Motor neuron (in vitro differentiated cells): ENCODE data around the gene CHD1. TPM values are rescaled to one million over a fixed set of nuclear protein-coding genes. Genes with fewer than 3 reads are reported as not detected.

Experiments used
- ATAC-seq, 8 experiments: fragments of 200-7000 bp; cut with Tn5 transposase; replicated peaks in 6 of 8; 2 replicates each; pipeline ENCODE4 v1.8.0; 2021; ENCODE audit warnings: mild to moderate bottlenecking in 8 of 8, moderate library complexity in 8 of 8
- H3K27ac ChIP-seq, 2 donors: fragments of 250-450 bp; sonication (Bioruptor Pico); 2 replicates each; pipeline ENCODE4 v1.9.0; 2021; ENCODE audit warnings: antibody characterized with exemption in 2 of 2, mild to moderate bottlenecking in 2 of 2, moderate library complexity in 1 of 2
- H3K4me1 ChIP-seq, 2 donors: fragments of 250-450 bp; sonication (Bioruptor Pico); replicated peaks in 1 of 2; 2 replicates each; pipeline ENCODE4 v1.6.1; 2021; ENCODE audit warnings: antibody characterized with exemption in 2 of 2, mild to moderate bottlenecking in 2 of 2, moderate library complexity in 1 of 2
- H3K4me3 ChIP-seq, 5 donors: fragments of 250-450 bp; sonication (Bioruptor Pico); 2 replicates each; pipeline ENCODE4 v1.9.0; 2021; ENCODE audit warnings: antibody characterized with exemption in 5 of 5, mild to moderate bottlenecking in 5 of 5, moderate library complexity in 4 of 5
- WGBS, 10 experiments: fragments of 450-650 bp; shearing (Covaris generic); methylation state at CpG; one replicate each; pipeline ENCODE4 v1.0.0; 2022; 5-methylcytosine and 5-hydroxymethylcytosine counted together
- in situ Hi-C, 9 experiments: fragments of 400-800 bp; cut with MboI; loops; one replicate each; pipeline ENCODE4 v1.15.0; 2021; ENCODE audit warnings: low sequenced_read_pairs in 9 of 9, low pct_unique_long_range_greater_than_20kb in 2 of 9; ENCODE audit not compliant: unreplicated experiment in 9 of 9
- total RNA-seq, 8 experiments: library from RNA; unstranded; fragments of 300-600 nt; gene quantifications; 2 replicates each; pipeline versions ENCODE4 v1.2.3 to v1.2.4, GENCODE V29; 2022

CHD1 gene
- total RNA-seq, 8 experiments from 2014 or later = 29.9 to 81.4 (median 50.0) TPM

- WGBS, 10 experiments = 94 to 100% (median 100%) methylated on average over 1 to 3 of the region's 3 CpGs
- in situ Hi-C loops = loop anchor here in 1 of 9 experiments (25.0 kb wide), 1 partner anchor 1626 kb away; the partner anchor contains the start of gene RIOK2
- H3K4me3 ChIP-seq = no peak overlapping the region
- no peaks in the 10 kb centered on the region for H3K4me1 ChIP-seq
- ATAC-seq = no peak
- H3K27ac ChIP-seq = no peak overlapping the region
Observed at GRCh38 chr5:98813755-98814154, 115.1 kb downstream of the CHD1 start.

GRCh38 chr5:98810206-98810605 is 118.6 kb downstream of the CHD1 start:
- H3K4me3 ChIP-seq = no peak overlapping the region
- in situ Hi-C loops = loop anchor here in 1 of 9 experiments (25.0 kb wide), 1 partner anchor 1623 kb away; the partner anchor contains the start of gene RIOK2
- no peak for ATAC-seq
- no peak overlapping the region for H3K27ac ChIP-seq
- WGBS, 10 experiments = 33 to 100% (median 50%) methylated on average over 1 to 2 of the region's 2 CpGs
- no peaks in the 10 kb centered on the region for H3K4me1 ChIP-seq

GRCh38 chr5:98807806-98808205 is 121.0 kb downstream of the CHD1 start:
- no peak overlapping the region for H3K4me3 ChIP-seq
- in situ Hi-C loops = loop anchor here in 1 of 9 experiments (25.0 kb wide), 1 partner anchor 1621 kb away; the partner anchor contains the start of gene RIOK2
- no peaks in the 10 kb centered on the region for H3K4me1 ChIP-seq
- no peak for ATAC-seq
- H3K27ac ChIP-seq = no peak overlapping the region

- ATAC-seq = no peak
- in situ Hi-C loops = loop anchor here in 1 of 9 experiments (25.0 kb wide), 1 partner anchor 1618 kb away; the partner anchor contains the start of gene RIOK2
- WGBS, 10 experiments = 0 to 80% (median 27%) methylated on average over 1 of the region's 1 CpG; no CpG with 5 or more reads in 1 of the 10 experiments
- no peak overlapping the region for H3K27ac ChIP-seq
- no peak overlapping the region for H3K4me3 ChIP-seq
- H3K4me1 ChIP-seq = no peaks in the 10 kb centered on the region
Observed at GRCh38 chr5:98805070-98805469, 123.7 kb downstream of the CHD1 start.

- 88 to 100% (median 93%) methylated on average over 1 to 2 of the region's 2 CpGs; no CpG with 5 or more reads in 1 of the 10 experiments for WGBS, 10 experiments
- Histone ChIP-seq H3K4me3 (no peak overlapping the region), H3K4me1 (no peaks in the 10 kb centered on the region), H3K27ac (no peak overlapping the region)
- no peak for ATAC-seq
- in situ Hi-C loops = loop anchor here in 1 of 9 experiments (25.0 kb wide), 1 partner anchor 1617 kb away; the partner anchor contains the start of gene RIOK2
Observed at GRCh38 chr5:98804066-98804465, 124.7 kb downstream of the CHD1 start.

Other genes starting within 250 kb of the CHD1 start
- 10 to 100 TPM in 7 of 8 experiments, 1 to 10 TPM in 1; 4.2 to 92.9 (median 32.5) TPM for gene RGMB, start 155.3 kb downstream of the CHD1 start, total RNA-seq